A375 (cell line): Measurements from ENCODE around the gene PDC. TPM values are rescaled to one million over a fixed set of nuclear protein-coding genes. Genes with fewer than 3 reads are reported as not detected.

ENCODE experiments used
- total RNA-seq: library from RNA; depleted of rRNA; stranded (reverse); fragments of >200 nt; shearing (Covaris generic); gene quantifications from 2 replicates; pipeline ENCODE4 v1.2.3, GENCODE V29; 2014; rRNA removed

PDC gene
- total RNA-seq = not detected in 2 replicates

DNA sequence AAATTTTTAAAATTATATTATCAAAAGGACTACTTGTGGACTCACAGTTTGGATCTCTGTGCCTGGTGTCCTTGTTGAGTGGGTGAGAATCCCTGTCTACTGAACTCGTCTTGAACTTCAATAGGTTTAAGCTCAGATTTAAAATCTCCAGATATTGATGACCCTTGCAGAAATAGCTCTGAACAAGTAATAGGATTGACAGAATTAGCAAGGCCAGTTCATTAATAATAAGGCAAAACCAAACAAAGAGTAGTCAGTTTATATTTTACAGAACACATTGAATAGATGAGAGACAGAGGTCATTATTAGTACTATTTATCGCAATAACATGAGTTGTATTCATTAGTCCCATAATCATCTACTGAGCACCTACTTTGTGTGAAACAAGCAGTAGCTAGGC lies at the start of gene PDC:
PDC (minus strand) TSS at position 101 of the 400 bp plus-strand sequence. CDS start 11,655 bp downstream, outside the sequence.

Other genes with a start within 250 kb of the PDC start
- gene PRG4, start 164.8 kb downstream of the PDC start, total RNA-seq = not detected in 2 replicates
- gene TPR, start 85.9 kb downstream of the PDC start, total RNA-seq = 99.0 and 102 TPM in 2 replicates
- 23.1 and 29.6 TPM in 2 replicates for gene ODR4, start 85.3 kb downstream of the PDC start, total RNA-seq
- gene PTGS2, start 219.3 kb upstream of the PDC start, total RNA-seq = 0.60 and 0.80 TPM in 2 replicates